ENCODE measurements around the gene WNK4. TPM values are rescaled to one million over a fixed set of nuclear protein-coding genes. Genes with fewer than 3 reads are reported as not detected.

Gene WNK4
- total RNA-seq, 4 donors from 2014 or later = 0.50 to 3.9 (median 1.4) TPM

- no peak for DNase-seq (ENCODE audit: low spot score)
- ATAC-seq (ENCODE audit: low FRiP score) = no peak
- no peak for TF ChIP-seq CTCF (IDR thresholded peaks at IDR 0.05)
Measured at GRCh38 chr17:42841975-42842685, 61.7 kb downstream of the WNK4 start.

GRCh38 chr17:42843358-42843934 is 63.0 kb downstream of the WNK4 start:
- peak in 1 of 3 donors; percentile 62 for TF ChIP-seq CTCF (IDR thresholded peaks at IDR 0.05)
- ATAC-seq (ENCODE audit: low FRiP score) (no peak), DNase-seq (ENCODE audit: low spot score) (no peak)

GRCh38 chr17:42844271-42844670 is 63.9 kb downstream of the WNK4 start, which contains the start of gene AOC2:
AOC2 (plus strand) TSS chr17:42844580; CDS start chr17:42844627, 47 bp downstream.
- DNase-seq (ENCODE audit: low spot score) (no peak), ATAC-seq (ENCODE audit: low FRiP score) (no peak)
- no peak for TF ChIP-seq CTCF (IDR thresholded peaks at IDR 0.05)

- DNase-seq (ENCODE audit: low spot score) (no peak), ATAC-seq (ENCODE audit: low FRiP score) (no peak)
- TF ChIP-seq CTCF (IDR thresholded peaks at IDR 0.05) = no peak
Measured at GRCh38 chr17:42844761-42845555, 64.5 kb downstream of the WNK4 start.

GRCh38 chr17:42845556-42845917 is 65.1 kb downstream of the WNK4 start:
- ATAC-seq (ENCODE audit: low FRiP score) (no peak), DNase-seq (ENCODE audit: low spot score) (no peak)
- no peak for TF ChIP-seq CTCF (IDR thresholded peaks at IDR 0.05)

- ATAC-seq (ENCODE audit: low FRiP score) = peak; percentile 4
- no peak for TF ChIP-seq CTCF (IDR thresholded peaks at IDR 0.05)
- DNase-seq (ENCODE audit: low spot score) = no peak
Measured at GRCh38 chr17:42845918-42846593, 65.6 kb downstream of the WNK4 start.

Small RNAs within 50 kb of the gene (small RNA-seq; reads per million reads assigned to genes)
- gene HMGN2P15 (not detected), gene MIR6781 (not detected)

Other genes starting within 250 kb of the WNK4 start
- 10 to 100 TPM; 48.5 to 80.9 (median 57.3) TPM for gene NAGLU, start 244.4 kb upstream of the WNK4 start, total RNA-seq
- gene HSD17B1, start 227.7 kb upstream of the WNK4 start, total RNA-seq = 1 to 10 TPM; 1.6 to 8.7 (median 3.4) TPM
- 10 to 100 TPM; 21.8 to 33.5 (median 26.2) TPM for gene COASY, start 218.5 kb upstream of the WNK4 start, total RNA-seq
- gene MLX, start 213.5 kb upstream of the WNK4 start, total RNA-seq = 10 to 100 TPM; 41.8 to 53.0 (median 50.3) TPM
- 1 to 10 TPM; 1.7 to 4.7 (median 3.3) TPM for gene PSMC3IP, start 202.9 kb upstream of the WNK4 start, total RNA-seq
- 10 to 100 TPM; 37.0 to 70.3 (median 55.5) TPM for gene RETREG3, start 171.2 kb upstream of the WNK4 start, total RNA-seq
- 10 to 100 TPM; 19.8 to 45.8 (median 27.1) TPM for gene TUBG1, start 170.9 kb upstream of the WNK4 start, total RNA-seq
- 10 to 100 TPM; 16.5 to 27.9 (median 20.0) TPM for gene TUBG2, start 121.3 kb upstream of the WNK4 start, total RNA-seq
- gene PLEKHH3, start 103.6 kb upstream of the WNK4 start, total RNA-seq = 10 to 100 TPM in 3 of 4 donors, 1 to 10 TPM in 1; 3.8 to 29.6 (median 12.1) TPM
- gene CCR10, start 98.8 kb upstream of the WNK4 start, total RNA-seq = 1 to 10 TPM in 3 of 4 donors, not detected in 1; 1.3 to 3.0 (median 1.9) TPM
- gene CNTNAP1, start 98.1 kb upstream of the WNK4 start, total RNA-seq = 1 to 10 TPM; 1.8 to 9.0 (median 4.2) TPM
- 10 to 100 TPM; 42.0 to 91.1 (median 50.9) TPM for gene EZH1, start 35.6 kb upstream of the WNK4 start, total RNA-seq
- gene RAMP2, start 19.4 kb upstream of the WNK4 start, total RNA-seq = 10 to 100 TPM; 51.3 to 90.6 (median 68.1) TPM
- gene VPS25, start 7.2 kb upstream of the WNK4 start, total RNA-seq = 10 to 100 TPM; 44.3 to 53.4 (median 48.4) TPM
- gene COA3, start 18.1 kb downstream of the WNK4 start, total RNA-seq = 10 to 100 TPM; 39.9 to 82.7 (median 71.2) TPM
- gene CNTD1, start 18.3 kb downstream of the WNK4 start, total RNA-seq = 1 to 10 TPM in 1 of 4 donors, under 1 TPM in 1, not detected in 2; 0.09 to 2.9 TPM
- gene BECN1, start 43.7 kb downstream of the WNK4 start, total RNA-seq = 100 to 1,000 TPM in 1 of 4 donors, 10 to 100 TPM in 3; 75.0 to 118 (median 88.7) TPM
- gene PSME3, start 52.8 kb downstream of the WNK4 start, total RNA-seq = 100 to 1,000 TPM in 1 of 4 donors, 10 to 100 TPM in 3; 72.1 to 122 (median 77.8) TPM
- gene AOC2, start 64.0 kb downstream of the WNK4 start, total RNA-seq = 10 to 100 TPM in 1 of 4 donors, 1 to 10 TPM in 3; 3.2 to 12.5 (median 5.4) TPM
- 100 to 1,000 TPM; 106 to 221 (median 175) TPM for gene AOC3, start 70.6 kb downstream of the WNK4 start, total RNA-seq
- gene G6PC1, start 120.2 kb downstream of the WNK4 start, total RNA-seq = not detected
- 10 to 100 TPM; 17.8 to 36.0 (median 20.2) TPM for gene AARSD1, start 183.8 kb downstream of the WNK4 start, total RNA-seq
- 1 to 10 TPM in 1 of 4 donors, not detected in 3; 1.2 TPM for gene PTGES3L, start 199.5 kb downstream of the WNK4 start, total RNA-seq
- gene RUNDC1, start 200.0 kb downstream of the WNK4 start, total RNA-seq = 10 to 100 TPM in 2 of 4 donors, 1 to 10 TPM in 2; 8.5 to 12.4 (median 10.6) TPM
- gene RPL27, start 217.8 kb downstream of the WNK4 start, total RNA-seq = 1,000 to 10,000 TPM in 3 of 4 donors, 100 to 1,000 TPM in 1; 852 to 1,453 (median 1,237) TPM
- 100 to 1,000 TPM in 1 of 4 donors, 10 to 100 TPM in 3; 29.1 to 108 (median 34.4) TPM for gene IFI35, start 226.2 kb downstream of the WNK4 start, total RNA-seq
- 100 to 1,000 TPM; 147 to 304 (median 233) TPM for gene VAT1, start 241.8 kb downstream of the WNK4 start, total RNA-seq
- gene RND2, start 244.6 kb downstream of the WNK4 start, total RNA-seq = 1 to 10 TPM in 1 of 4 donors, under 1 TPM in 3; 0.25 to 1.1 (median 0.64) TPM